ENCODE results near the gene SMAD7.

The SMAD7 gene

GRCh38 chr18:48939205-48940097, 11.3 kb downstream of the SMAD7 start:
- no peak for TF ChIP-seq CTCF (IDR thresholded peaks at IDR 0.05)

GRCh38 chr18:48938827-48939204, 11.9 kb downstream of the SMAD7 start:
- no peak for TF ChIP-seq CTCF (IDR thresholded peaks at IDR 0.05)

GRCh38 chr18:48937869-48938750, 12.7 kb downstream of the SMAD7 start:
- no peak for TF ChIP-seq CTCF (IDR thresholded peaks at IDR 0.05)

GRCh38 chr18:48935433-48935774, 15.4 kb downstream of the SMAD7 start:
- no peak for TF ChIP-seq CTCF (IDR thresholded peaks at IDR 0.05)

GRCh38 chr18:48934723-48935432, 15.9 kb downstream of the SMAD7 start:
- no peak for TF ChIP-seq CTCF (IDR thresholded peaks at IDR 0.05)

GRCh38 chr18:48934415-48934722, 16.4 kb downstream of the SMAD7 start:
- no peak for TF ChIP-seq CTCF (IDR thresholded peaks at IDR 0.05)

- no peak for TF ChIP-seq CTCF (IDR thresholded peaks at IDR 0.05)
These were observed 17.0 kb downstream of the SMAD7 start for GRCh38 chr18:48933578-48934414.
